Jurkat, Clone E6-1 (cell line): ENCODE results near the gene PRM2. TPM values are rescaled to one million over a fixed set of nuclear protein-coding genes. Genes with fewer than 3 reads are reported as not detected.

ENCODE experiments used
- DNase-seq: peaks from one replicate; pipeline ENCODE4 v3.0.0-alpha.2; 2011; ENCODE audit warnings: low read depth, low spot score
- H3K4me3 ChIP-seq: 2 replicates; pipeline ENCODE4 v1.5.1; 2011; ENCODE audit warnings: mild to moderate bottlenecking, low read length, control low read depth, moderate library complexity
- polyA plus RNA-seq: library from polyadenylated mRNA; unstranded; fragments of >200 nt; gene quantifications from one replicate; pipeline ENCODE4 v1.2.1, GENCODE V29; 2012; ENCODE audit warnings: missing spikeins; ENCODE audit not compliant: insufficient read length, insufficient read depth

PRM2 gene, protein sequence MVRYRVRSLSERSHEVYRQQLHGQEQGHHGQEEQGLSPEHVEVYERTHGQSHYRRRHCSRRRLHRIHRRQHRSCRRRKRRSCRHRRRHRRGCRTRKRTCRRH
- polyA plus RNA-seq: not detected

DNA sequence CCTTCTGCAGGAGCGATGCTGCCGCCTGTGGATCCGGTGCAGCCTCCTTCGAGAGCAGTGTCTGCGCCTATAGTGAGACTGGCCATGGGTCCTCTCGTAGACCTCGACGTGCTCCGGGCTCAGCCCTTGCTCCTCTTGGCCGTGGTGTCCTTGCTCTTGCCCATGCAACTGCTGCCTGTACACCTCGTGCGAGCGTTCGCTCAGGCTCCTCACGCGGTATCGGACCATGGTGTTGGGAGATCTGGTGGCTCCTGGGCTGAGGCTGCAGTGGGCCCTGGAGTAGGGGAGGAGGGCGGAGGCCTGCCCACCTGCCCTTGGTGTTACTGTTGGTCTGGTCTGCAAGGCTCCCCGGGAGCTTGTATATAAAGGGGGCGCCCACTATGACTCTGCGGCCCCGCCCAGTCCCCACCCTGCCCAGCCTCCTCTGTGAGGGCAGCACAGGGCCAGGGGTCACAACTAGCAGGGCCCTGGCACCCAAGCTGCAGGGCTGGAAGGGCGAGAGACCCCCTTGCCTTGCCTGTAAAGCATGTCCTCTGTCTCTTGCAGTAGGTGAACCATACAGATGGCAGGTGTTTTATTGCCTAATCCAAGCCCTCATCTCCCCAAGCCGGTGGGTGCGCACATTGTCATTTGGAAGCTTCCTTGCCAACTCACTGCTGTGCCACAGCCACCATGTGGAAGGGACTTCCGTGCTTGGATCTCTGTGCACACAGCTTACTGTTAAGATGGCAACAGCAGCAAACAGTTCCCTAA is at the start of gene PRM2:
PRM2 (minus strand) TSS at position 338 of the 753 bp plus-strand sequence; CDS start at position 228, 110 bp downstream.
- no peak within 1 kb of the TSS for H3K4me3 ChIP-seq
- DNase-seq: no peak

- no peak overlapping the region for H3K4me3 ChIP-seq
- no peak for DNase-seq
These were observed 49.3 kb upstream of the PRM2 start for GRCh38 chr16:11325404-11326083.

DNA sequence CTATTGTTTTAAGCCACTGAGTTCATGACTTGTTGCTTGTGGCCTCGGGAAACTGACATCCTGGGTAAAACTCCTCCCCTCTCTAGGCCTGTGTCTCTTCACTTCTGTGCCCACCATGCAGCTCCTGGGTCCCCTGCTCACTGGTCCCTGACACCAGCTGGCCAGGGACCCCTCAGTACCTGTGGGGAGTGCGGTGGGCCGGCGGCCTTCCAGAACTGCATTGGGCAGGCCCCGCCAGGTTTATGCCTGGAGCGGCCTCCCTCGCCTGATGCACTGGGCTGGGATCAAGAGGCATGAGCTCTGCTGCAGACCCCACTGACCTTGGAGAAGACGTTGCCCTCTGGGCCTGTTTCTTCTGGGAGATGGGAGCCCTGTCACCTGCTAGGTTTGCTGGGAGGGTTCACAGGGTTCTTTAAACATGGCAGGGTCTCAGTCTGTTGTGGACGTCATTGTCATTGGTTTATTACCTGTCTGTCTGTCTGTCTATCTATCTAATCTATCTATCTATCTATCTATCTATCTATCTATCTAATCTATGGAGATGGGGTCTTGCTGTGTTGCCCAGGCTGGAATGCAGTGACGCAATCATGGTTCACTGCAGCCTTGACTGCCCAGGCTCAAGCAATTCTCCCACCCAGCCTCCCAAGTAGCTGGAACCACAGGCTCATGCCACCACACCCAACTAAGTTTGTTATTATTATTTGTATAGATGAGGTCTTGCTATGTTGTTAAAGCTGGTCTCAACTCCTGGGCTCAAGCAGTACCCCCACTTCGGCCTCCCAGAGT is 47.5 kb upstream of the PRM2 start:
- H3K4me3 ChIP-seq: no peak overlapping the region
- no peak for DNase-seq

GRCh38 chr16:11322823-11323222 is 46.5 kb upstream of the PRM2 start:
- no peak overlapping the region for H3K4me3 ChIP-seq
- DNase-seq: no peak

DNA sequence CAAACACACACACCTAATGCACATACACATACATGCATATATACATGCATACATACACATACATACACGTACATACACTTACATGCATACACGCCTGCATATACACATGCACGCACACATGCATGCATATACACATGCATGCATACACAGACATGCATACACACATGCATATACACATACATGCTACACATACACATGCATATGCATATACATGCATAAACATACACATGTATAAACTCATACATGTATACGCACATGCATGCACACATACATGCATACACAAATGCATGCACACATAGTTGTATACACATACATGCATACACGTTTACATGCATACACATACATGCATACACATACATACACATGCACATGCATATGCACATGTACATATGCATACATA is 45.4 kb upstream of the PRM2 start:
- H3K4me3 ChIP-seq: no peak overlapping the region
- DNase-seq: no peak

DNA sequence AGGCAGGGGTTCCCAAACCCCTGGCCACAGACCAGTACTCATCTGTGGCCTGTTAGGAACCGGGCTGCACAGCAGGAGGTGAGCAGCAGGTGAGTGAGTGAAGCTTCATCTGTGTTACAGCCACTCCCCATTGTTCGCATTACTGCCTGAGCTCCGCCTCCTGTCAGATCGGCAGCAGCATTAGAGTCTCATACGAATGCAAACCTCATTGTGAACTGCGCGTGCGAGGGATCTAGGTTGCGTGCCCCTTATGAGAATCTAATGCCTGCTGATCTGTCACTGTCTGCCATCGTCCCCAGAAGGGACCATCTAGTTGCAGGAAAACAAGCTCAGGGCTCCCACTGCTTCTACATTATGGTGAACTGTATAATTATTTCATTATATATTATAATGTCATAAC is 43.9 kb upstream of the PRM2 start:
- no peak overlapping the region for H3K4me3 ChIP-seq
- DNase-seq: no peak

DNA sequence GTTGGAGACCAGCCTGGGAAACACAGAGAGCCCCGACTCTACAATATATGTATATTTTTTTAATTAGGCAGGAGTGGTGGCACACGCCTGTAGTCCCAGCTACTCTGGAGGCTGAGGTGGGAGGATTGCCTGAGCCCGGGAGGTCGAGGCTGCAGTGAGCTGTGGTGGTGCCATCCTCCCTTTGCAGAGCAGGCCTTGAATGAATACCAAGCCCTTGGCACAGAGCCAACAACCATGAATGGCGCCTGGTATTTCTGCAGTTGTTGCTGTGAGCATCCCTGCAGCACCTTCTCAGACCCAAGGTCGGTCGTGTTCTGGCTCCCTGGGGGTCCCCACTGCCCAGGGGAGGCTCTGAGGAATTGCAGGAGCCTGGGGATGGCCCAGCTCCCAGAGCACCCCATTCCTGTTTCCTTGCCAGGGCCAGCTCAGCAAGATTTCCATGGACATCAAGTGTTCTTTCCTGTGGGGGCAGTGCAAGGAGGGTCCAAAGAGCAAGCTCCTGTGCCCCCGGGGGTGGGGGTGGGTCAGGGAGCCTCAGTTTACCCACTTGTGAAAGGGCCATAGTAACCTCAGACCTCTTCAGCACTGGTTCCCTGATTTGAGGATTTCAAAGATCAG is 43.4 kb upstream of the PRM2 start:
- DNase-seq: no peak
- H3K4me3 ChIP-seq: no peak overlapping the region

GRCh38 chr16:11318817-11319216 is 42.5 kb upstream of the PRM2 start:
- no peak overlapping the region for H3K4me3 ChIP-seq
- DNase-seq: no peak

DNA sequence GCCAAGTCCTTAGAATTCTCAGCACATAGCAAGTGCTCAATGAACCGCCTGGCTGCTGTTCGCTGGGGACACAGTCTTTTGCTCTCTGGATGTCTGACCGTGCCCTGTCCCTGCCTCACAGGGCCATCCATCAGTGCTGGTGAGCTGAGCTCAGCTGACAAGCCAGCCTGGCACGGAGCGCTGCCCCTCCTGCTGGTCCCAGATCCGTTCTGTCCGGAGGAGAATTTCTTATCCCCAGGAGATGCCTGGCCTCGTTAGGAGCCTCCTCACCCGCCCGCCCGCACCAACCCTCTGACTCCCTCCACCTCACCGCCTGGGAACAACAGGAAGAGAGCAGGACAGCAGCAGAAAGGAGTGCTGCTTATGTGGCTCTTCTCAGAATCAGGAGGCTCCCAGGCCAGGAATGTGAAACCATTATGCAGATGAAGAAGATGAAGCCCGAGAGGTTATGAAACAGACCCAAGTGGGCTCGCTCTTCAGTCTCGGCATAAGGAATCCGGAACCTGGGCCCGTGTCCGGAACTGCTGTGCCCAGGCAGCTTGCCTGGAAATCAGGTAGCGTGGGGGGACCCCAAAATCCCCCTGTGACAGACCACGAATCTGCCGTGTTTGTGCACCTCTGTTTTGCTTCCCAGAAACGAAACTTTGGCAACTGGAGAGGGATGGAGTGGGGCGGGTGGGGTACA is 40.2 kb upstream of the PRM2 start:
- no peak for DNase-seq
- no peak overlapping the region for H3K4me3 ChIP-seq

DNA sequence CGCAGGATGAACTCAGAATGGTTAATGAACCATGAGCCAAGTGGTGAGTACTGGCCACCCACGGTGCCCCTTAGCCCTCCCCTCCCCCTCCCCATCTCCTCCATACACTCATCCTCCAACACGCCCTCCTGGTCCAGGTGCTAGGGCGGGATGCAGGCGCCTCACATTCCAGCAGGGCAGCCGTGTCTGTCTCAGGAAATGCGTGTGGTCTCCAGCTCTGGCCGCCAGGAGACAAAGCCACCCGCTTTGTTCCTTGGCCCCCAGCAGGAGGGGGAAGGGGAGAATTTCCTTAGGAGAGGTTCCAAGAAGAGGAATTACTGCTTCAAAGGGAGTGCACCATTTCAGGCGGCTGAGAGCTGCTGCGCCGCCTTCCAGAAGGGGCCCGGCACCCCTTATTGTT is 39.2 kb upstream of the PRM2 start:
- H3K4me3 ChIP-seq: no peak overlapping the region
- DNase-seq: no peak

DNA sequence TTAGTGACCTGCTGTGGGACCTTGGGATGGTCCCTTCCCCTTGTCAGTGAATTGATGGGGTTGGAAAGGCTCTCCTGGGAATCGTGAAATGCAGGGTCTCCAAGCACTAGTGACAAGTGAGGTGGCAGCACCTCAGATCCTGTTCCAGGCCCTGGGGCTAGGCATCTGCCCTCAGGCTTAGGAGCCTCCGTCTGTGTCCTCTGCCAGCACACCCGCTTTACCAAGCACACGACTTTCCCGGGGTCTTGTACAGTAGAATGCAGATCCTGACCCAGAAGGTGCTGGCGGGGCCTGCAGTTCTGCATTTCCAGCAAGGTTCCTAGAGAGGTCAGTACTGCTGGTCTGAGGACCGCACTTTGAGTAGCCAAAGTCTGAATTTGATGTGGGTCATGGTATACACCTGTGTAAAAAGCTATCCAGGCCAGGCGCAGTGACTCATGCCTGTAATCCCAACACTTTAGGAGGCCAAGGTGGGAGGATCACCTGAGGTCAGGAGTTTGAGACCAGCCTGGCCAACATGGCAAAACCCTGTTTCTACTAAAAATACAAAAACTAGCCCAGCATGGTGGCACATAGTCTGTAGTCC is 38.1 kb upstream of the PRM2 start:
- no peak for DNase-seq
- H3K4me3 ChIP-seq: no peak overlapping the region

- no peak for DNase-seq
- H3K4me3 ChIP-seq: no peak overlapping the region
These were observed 37.4 kb upstream of the PRM2 start for GRCh38 chr16:11313493-11314308.

- no peak overlapping the region for H3K4me3 ChIP-seq
- DNase-seq: no peak
These were observed 36.6 kb upstream of the PRM2 start for GRCh38 chr16:11312718-11313492.

- no peak for DNase-seq
- no peak overlapping the region for H3K4me3 ChIP-seq
These were observed 34.8 kb upstream of the PRM2 start for GRCh38 chr16:11310997-11311561.

DNA sequence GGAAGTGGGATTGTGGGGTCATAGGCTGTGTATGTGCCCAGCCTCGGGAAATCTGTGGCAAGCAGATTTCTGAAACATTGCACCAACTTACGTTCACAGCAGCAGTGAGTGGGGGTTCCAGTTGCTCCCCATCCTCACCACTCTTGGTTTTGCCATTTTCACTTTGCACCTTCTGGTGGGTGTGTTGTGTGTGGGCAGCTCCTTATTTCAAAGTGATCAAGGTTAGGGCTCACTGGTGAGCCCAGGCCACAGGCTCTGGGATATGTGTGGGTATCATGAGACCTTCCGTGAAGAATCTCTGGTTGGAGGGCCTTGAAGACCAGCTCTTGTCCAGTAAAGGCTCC is 34.3 kb upstream of the PRM2 start:
- H3K4me3 ChIP-seq: no peak overlapping the region
- no peak for DNase-seq

DNA sequence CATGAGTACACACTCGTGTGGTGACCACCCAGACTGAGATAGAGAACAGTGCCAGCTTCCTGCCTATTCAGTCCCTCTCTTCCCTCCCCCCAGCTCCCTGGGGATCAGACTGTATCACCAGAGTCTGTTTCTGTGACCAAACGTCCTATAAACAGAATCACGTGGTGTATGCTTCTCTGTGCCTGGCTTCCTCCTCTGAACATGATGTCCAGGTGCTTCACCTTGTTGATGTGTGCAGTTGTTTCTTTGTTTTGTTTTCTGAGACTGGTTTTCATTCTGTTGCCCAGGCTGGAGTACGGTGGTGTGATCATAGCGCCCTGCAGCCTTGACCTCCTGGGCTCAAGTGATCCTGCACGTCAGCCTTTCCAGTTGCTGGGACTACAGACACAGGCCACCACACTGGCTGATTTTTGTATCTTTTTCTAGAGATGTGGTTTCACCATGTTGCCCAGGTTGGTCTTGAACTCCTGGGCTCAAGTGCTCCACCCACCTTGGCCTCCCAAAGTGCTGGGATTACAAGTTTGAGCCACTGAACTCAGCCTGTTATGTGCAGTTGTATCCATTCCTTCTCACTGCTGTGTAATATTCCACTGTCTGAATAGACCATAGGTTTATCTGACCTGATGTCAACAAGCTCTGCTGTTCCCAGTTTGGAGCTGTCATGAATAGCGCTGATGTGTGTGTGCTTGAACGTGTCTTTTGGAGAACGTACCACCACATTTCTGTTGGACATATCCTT is 33.8 kb upstream of the PRM2 start:
- no peak for DNase-seq
- no peak overlapping the region for H3K4me3 ChIP-seq
